ENCODE measurements around the gene UGT1A3. TPM values are rescaled to one million over a fixed set of nuclear protein-coding genes. Genes with fewer than 3 reads are reported as not detected.

UGT1A3 gene
- total RNA-seq = 2.8 TPM in 1 of 2 replicates, not detected in the other

DNA sequence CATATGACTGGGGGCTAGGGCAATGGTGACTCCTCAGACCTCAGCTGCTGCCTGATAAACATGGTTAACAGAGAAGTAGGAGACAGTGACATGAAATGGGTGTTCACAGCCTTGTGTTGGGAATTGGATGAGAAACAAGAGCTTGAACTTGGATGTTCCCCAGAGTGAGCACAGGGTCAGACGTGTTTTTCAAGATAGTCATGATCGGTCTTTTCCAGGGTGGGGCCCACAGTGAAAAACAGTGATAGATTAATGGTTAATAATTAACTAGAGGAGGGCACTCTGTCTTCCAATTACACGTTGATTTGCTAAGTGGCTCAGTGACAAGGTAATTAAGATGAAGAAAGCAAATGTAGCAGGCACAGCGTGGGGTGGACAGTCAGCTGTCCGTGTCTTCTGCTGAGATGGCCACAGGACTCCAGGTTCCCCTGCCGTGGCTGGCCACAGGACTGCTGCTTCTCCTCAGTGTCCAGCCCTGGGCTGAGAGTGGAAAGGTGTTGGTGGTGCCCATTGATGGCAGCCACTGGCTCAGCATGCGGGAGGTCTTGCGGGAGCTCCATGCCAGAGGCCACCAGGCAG, at the start of gene UGT1A3:
Gene UGT1A3 (plus strand): TSS at position 320 of the 579 bp plus-strand sequence. CDS start 85 bp downstream, at position 405.

DNA sequence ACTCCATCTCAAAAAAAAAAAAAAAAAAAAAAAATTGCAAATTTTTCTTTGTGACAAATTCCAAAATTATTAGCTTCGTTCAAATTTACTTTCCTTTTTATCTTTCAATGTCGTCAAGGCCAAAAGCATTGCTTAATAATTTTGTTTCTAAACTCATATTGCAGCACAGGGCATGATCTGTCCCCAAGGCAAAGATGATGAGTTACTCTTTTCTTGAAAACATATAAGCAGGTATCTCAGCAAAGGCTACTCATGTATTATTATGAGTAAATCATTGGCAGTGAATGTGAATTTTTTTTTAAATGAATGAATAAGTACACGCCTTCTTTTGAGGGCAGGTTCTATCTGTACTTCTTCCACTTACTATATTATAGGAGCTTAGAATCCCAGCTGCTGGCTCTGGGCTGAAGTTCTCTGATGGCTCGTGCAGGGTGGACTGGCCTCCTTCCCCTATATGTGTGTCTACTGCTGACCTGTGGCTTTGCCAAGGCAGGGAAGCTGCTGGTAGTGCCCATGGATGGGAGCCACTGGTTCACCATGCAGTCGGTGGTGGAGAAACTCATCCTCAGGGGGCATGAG, 47.2 kb upstream of the UGT1A3 start, which contains the start of gene UGT1A7:
Gene UGT1A7 (plus strand): TSS at position 381 of the 579 bp plus-strand sequence. CDS start 37 bp downstream, at position 418.

GRCh38 chr2:233692648-233693047, 36.2 kb upstream of the UGT1A3 start, which contains the start of gene UGT1A6:
Gene UGT1A6, plus strand, starts transcription at chr2:233692890. Its CDS starts 115 bp downstream, at chr2:233693005.

DNA sequence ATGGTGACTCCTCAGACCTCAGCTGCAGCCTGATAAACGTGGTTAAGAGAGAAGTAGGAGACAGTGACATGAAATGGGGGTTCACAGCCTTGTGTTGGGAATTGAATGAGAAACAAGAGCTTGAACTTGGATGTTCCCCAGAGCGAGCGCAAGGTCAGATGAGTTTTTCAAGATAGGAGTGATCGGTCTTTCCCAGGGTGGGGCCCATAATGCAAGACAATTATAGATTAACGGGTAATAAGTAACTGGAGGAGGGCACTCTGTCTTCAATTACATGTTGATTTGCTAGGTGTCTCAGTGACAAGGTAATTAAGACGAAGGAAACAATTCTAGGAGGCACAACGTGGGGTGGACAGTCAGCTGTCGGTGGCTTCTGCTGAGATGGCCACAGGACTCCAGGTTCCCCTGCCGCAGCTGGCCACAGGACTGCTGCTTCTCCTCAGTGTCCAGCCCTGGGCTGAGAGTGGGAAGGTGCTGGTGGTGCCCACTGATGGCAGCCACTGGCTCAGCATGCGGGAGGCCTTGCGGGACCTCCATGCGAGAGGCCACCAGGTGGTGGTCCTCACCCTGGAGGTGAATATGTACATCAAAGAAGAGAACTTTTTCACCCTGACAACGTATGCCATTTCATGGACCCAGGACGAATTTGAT, 16.1 kb upstream of the UGT1A3 start, which contains the start of gene UGT1A5:
Gene UGT1A5 (plus strand): TSS at position 297 of the 651 bp plus-strand sequence. CDS start 85 bp downstream, at position 382.

DNA sequence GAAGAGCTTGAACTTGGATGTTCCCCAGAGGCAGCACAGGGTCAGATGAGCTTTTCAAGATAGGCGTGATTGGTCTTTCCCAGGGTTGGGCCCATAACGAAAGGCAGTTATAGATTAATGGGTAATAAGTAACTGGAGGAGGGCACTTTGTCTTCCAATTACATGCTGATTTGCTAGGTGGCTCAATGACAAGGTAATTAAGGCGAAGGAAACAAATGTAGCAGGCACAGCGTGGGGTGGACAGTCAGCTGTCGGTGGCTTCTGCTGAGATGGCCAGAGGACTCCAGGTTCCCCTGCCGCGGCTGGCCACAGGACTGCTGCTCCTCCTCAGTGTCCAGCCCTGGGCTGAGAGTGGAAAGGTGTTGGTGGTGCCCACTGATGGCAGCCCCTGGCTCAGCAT, 10.3 kb upstream of the UGT1A3 start, which contains the start of gene UGT1A4:
Gene UGT1A4 (plus strand): TSS at position 185 of the 400 bp plus-strand sequence. CDS start 85 bp downstream, at position 270.

GRCh38 chr2:233760043-233760442, 31.2 kb downstream of the UGT1A3 start, which contains the start of gene UGT1A1:
Gene UGT1A1, plus strand, starts transcription at chr2:233760270. Its CDS starts 18 bp downstream, at chr2:233760288.

GRCh38 chr2:233778030-233778429, 49.2 kb downstream of the UGT1A3 start, which contains the start of gene MROH2A:
Gene MROH2A, plus strand, starts transcription at chr2:233778330. Its CDS starts 1,029 bp downstream, at chr2:233779359.

Other genes starting within 250 kb of the UGT1A3 start
- gene USP40, start 162.3 kb upstream of the UGT1A3 start, total RNA-seq = 26.3 and 45.1 TPM in 2 replicates
- under 0.01 and 0.14 TPM in 2 replicates for gene UGT1A8, start 111.4 kb upstream of the UGT1A3 start, total RNA-seq
- 1.2 TPM in 1 of 2 replicates, not detected in the other for gene UGT1A10, start 92.6 kb upstream of the UGT1A3 start, total RNA-seq
- gene UGT1A9, start 57.1 kb upstream of the UGT1A3 start, total RNA-seq = not detected in 2 replicates
- under 0.01 and 1.3 TPM in 2 replicates for gene UGT1A7, start 47.1 kb upstream of the UGT1A3 start, total RNA-seq
- 5.5 and 82.7 TPM in 2 replicates for gene UGT1A6, start 36.2 kb upstream of the UGT1A3 start, total RNA-seq
- gene UGT1A5, start 16.1 kb upstream of the UGT1A3 start, total RNA-seq = 2.3 TPM in 1 of 2 replicates, not detected in the other
- under 0.01 and 1.8 TPM in 2 replicates for gene UGT1A4, start 10.3 kb upstream of the UGT1A3 start, total RNA-seq
- under 0.01 and 1.5 TPM in 2 replicates for gene UGT1A1, start 31.2 kb downstream of the UGT1A3 start, total RNA-seq
- not detected in 2 replicates for gene MROH2A, start 49.3 kb downstream of the UGT1A3 start, total RNA-seq
- gene HJURP, start 125.5 kb downstream of the UGT1A3 start, total RNA-seq = under 0.01 and 0.14 TPM in 2 replicates
- gene TRPM8, start 188.3 kb downstream of the UGT1A3 start, total RNA-seq = not detected in 2 replicates

Measured in nasal cavity respiratory epithelium epithelial cell of viscerocranial mucosa (primary cell).